GM21515 (cell line): Measurements from ENCODE around the gene UQCR10.

Experiments
- ATAC-seq: cut with Tn5 transposase; IDR thresholded peaks from one replicate; pipeline ENCODE4 v1.9.1; 2021; ENCODE audit not compliant: unreplicated experiment

The UQCR10 gene

GRCh38 chr22:29767171-29768051, at the start of gene UQCR10:
UQCR10 (plus strand) TSS chr22:29767369; CDS start chr22:29767399, 30 bp downstream.
- peak; percentile 66 for ATAC-seq

GRCh38 chr22:29717789-29718188, 49.4 kb upstream of the UQCR10 start:
- no peak for ATAC-seq

- ATAC-seq: no peak
Observed at GRCh38 chr22:29718949-29719898, 47.9 kb upstream of the UQCR10 start.

GRCh38 chr22:29719899-29720645, 47.1 kb upstream of the UQCR10 start, which contains the start of gene CABP7:
CABP7 (plus strand) TSS chr22:29720003; CDS start chr22:29720425, 422 bp downstream.
- no peak for ATAC-seq

GRCh38 chr22:29720811-29721323, 46.3 kb upstream of the UQCR10 start:
- ATAC-seq: no peak

- ATAC-seq: no peak
Observed at GRCh38 chr22:29722151-29722550, 45.0 kb upstream of the UQCR10 start.

GRCh38 chr22:29722587-29722986, 44.6 kb upstream of the UQCR10 start:
- no peak for ATAC-seq

GRCh38 chr22:29723766-29724165, 43.4 kb upstream of the UQCR10 start:
- no peak for ATAC-seq

GRCh38 chr22:29724843-29725242, 42.3 kb upstream of the UQCR10 start:
- no peak for ATAC-seq

- ATAC-seq: no peak
Observed at GRCh38 chr22:29726106-29726505, 41.1 kb upstream of the UQCR10 start.

- no peak for ATAC-seq
Observed at GRCh38 chr22:29726512-29727130, 40.5 kb upstream of the UQCR10 start.

- ATAC-seq: no peak
Observed at GRCh38 chr22:29727131-29727523, 40.0 kb upstream of the UQCR10 start.

GRCh38 chr22:29729161-29729560, 38.0 kb upstream of the UQCR10 start:
- no peak for ATAC-seq

- no peak for ATAC-seq
Observed at GRCh38 chr22:29731058-29731850, 35.9 kb upstream of the UQCR10 start.

- ATAC-seq: no peak
Observed at GRCh38 chr22:29732883-29733282, 34.3 kb upstream of the UQCR10 start.

- ATAC-seq: no peak
Observed at GRCh38 chr22:29733362-29734201, 33.6 kb upstream of the UQCR10 start.

GRCh38 chr22:29734406-29734805, 32.8 kb upstream of the UQCR10 start:
- ATAC-seq: no peak

GRCh38 chr22:29734838-29735237, 32.3 kb upstream of the UQCR10 start:
- no peak for ATAC-seq
